HL-60 (cell line): ENCODE data around the gene CSF3.

Experiments
- DNase-seq, 2 experiments: peaks; one replicate each; pipeline ENCODE4 v3.0.0-alpha.2; 2010 to 2020; ENCODE audit warnings: low read depth in 1 of 2, low spot score in 1 of 2
- H3K27ac ChIP-seq: fragments of 250-450 bp; sonication (Bioruptor Pico); replicated peaks from 2 replicates; pipeline ENCODE4 v1.5.1; 2020; ENCODE audit warnings: mild to moderate bottlenecking, moderate library complexity
- H3K27me3 ChIP-seq: fragments of 250-450 bp; sonication (Bioruptor Pico); 2 replicates; pipeline ENCODE4 v1.5.1; 2021; ENCODE audit warnings: mild to moderate bottlenecking, moderate library complexity; ENCODE audit not compliant: insufficient read depth, poor library complexity, severe bottlenecking
- H3K4me3 ChIP-seq: replicated peaks from 2 replicates; pipeline ENCODE4 v1.5.1; 2011; ENCODE audit warnings: mild to moderate bottlenecking, control low read depth, low read length; ENCODE audit not compliant: insufficient read depth
- GABPA ChIP-seq: IDR thresholded peaks from 2 replicates; pipeline ENCODE4 v1.6.1; 2012; ENCODE audit warnings: low read depth
- POLR2AphosphoS5 ChIP-seq: IDR thresholded peaks from 2 replicates; pipeline ENCODE4 v1.6.1; 2012; ENCODE audit warnings: low read depth
- SPI1 ChIP-seq: IDR thresholded peaks from 2 replicates; pipeline ENCODE4 v1.6.1; 2012; ENCODE audit warnings: low read depth, mild to moderate bottlenecking, borderline replicate concordance
- TF ChIP-seq, protein P1 (sequence below): IDR thresholded peaks from 2 replicates; pipeline ENCODE4 v1.6.1; 2012; ENCODE audit warnings: low read depth; ENCODE audit not compliant: insufficient replicate concordance
- TF ChIP-seq, protein P2 (sequence below): IDR thresholded peaks from one replicate; pipeline ENCODE4 v1.5.1; 2011; ENCODE audit warnings: low read length, control low read depth, inconsistent platforms; ENCODE audit not compliant: insufficient read depth

The CSF3 gene

DNA sequence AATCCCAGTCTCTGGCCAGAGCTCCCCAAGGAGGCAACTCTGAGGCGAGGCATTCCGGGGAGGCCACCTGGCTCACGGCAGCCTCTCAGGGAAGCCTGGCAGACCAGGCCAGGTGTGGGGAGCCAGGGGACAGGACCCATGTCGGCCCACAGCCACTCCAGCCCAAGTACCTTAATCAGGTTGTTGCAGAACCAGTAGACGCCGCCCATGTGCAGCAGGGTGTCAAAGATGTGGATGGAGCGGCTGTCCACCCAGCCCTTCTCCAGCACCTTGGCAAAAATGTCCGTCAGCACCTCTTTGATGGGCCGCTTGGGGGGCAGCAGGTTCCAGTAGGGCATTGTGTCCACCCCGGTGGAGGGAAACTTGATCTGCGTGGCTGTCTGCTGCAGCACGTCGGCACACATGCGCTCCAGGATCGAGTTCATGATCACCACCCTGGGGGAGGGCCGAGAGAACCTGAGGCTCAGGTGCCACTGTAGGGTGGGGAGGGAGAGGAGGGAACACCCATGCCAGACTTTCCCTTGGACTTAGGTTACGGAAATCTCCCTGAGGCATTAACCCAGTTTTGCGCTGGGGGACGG is 7.8 kb downstream of the CSF3 start:
- Histone ChIP-seq H3K4me3 (no peak overlapping the region), H3K27ac (no peak overlapping the region), H3K27me3 (no peaks in the 10 kb centered on the region)
- TF ChIP-seq, protein P1, sequence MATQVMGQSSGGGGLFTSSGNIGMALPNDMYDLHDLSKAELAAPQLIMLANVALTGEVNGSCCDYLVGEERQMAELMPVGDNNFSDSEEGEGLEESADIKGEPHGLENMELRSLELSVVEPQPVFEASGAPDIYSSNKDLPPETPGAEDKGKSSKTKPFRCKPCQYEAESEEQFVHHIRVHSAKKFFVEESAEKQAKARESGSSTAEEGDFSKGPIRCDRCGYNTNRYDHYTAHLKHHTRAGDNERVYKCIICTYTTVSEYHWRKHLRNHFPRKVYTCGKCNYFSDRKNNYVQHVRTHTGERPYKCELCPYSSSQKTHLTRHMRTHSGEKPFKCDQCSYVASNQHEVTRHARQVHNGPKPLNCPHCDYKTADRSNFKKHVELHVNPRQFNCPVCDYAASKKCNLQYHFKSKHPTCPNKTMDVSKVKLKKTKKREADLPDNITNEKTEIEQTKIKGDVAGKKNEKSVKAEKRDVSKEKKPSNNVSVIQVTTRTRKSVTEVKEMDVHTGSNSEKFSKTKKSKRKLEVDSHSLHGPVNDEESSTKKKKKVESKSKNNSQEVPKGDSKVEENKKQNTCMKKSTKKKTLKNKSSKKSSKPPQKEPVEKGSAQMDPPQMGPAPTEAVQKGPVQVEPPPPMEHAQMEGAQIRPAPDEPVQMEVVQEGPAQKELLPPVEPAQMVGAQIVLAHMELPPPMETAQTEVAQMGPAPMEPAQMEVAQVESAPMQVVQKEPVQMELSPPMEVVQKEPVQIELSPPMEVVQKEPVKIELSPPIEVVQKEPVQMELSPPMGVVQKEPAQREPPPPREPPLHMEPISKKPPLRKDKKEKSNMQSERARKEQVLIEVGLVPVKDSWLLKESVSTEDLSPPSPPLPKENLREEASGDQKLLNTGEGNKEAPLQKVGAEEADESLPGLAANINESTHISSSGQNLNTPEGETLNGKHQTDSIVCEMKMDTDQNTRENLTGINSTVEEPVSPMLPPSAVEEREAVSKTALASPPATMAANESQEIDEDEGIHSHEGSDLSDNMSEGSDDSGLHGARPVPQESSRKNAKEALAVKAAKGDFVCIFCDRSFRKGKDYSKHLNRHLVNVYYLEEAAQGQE, result no peak
- TF ChIP-seq, protein P2, sequence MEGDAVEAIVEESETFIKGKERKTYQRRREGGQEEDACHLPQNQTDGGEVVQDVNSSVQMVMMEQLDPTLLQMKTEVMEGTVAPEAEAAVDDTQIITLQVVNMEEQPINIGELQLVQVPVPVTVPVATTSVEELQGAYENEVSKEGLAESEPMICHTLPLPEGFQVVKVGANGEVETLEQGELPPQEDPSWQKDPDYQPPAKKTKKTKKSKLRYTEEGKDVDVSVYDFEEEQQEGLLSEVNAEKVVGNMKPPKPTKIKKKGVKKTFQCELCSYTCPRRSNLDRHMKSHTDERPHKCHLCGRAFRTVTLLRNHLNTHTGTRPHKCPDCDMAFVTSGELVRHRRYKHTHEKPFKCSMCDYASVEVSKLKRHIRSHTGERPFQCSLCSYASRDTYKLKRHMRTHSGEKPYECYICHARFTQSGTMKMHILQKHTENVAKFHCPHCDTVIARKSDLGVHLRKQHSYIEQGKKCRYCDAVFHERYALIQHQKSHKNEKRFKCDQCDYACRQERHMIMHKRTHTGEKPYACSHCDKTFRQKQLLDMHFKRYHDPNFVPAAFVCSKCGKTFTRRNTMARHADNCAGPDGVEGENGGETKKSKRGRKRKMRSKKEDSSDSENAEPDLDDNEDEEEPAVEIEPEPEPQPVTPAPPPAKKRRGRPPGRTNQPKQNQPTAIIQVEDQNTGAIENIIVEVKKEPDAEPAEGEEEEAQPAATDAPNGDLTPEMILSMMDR, result no peak
- TF ChIP-seq GABPA (no peak), POLR2AphosphoS5 (no peak), SPI1 (no peak)
- no peak for DNase-seq

DNA sequence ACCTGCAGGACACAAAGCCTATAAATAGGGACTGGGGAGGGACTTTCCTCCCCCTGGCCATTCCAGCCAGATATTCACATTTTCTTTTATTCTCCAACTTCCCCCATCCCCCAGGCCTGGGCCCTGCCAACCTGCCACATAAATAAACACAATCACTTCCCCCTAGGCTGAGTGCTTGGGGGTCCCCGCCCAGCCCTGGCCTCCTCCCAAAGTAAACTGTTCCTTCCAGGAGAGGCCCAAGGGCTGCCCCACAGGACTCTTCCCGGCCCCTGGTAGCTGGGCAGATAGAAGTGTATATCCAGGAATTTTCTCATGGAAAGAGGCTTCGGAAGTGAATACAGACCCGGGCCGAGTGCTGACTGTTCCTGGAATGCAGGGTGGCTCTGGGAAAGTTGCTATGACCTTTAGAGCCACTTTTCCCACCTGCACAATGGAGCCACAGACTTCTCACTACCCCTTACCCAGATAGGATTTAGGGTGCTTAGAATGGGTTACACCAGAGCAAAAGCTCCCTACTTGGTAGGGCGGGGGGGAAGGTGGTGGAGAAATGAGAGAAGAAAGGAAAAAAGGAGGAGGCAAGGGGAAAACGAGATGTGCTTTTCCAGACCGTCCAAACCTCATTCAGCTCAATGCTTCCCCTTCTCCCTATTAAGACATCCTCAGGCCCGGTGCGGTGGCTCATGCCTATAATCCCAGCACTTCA is 8.5 kb downstream of the CSF3 start:
- Histone ChIP-seq H3K4me3 (no peak overlapping the region), H3K27ac (no peak overlapping the region), H3K27me3 (no peaks in the 10 kb centered on the region)
- TF ChIP-seq POLR2AphosphoS5, result no peak
- no peak for TF ChIP-seq SPI1
- no peak for DNase-seq

DNA sequence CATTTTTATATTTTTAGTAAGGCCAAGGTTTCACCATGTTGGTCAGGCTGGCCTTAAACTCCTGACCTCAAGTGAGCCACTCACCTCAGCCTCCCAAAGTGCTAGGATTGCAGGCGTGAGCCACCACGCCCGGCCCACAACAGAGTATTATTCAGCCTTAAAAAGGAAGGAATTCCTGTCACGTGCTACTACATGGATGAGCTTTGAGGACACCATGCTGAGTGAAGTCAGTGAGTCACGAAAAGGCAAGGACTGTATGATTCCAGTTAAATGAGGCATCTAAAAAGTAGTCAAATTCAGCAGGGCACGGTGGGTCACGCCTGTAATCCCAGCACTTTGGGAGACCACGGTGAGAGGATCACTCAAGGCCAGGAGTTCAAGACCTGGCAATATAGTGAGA is 9.7 kb downstream of the CSF3 start:
- TF ChIP-seq, protein P2, result no peak
- TF ChIP-seq SPI1 (no peak), GABPA (no peak), POLR2AphosphoS5 (no peak)
- TF ChIP-seq, protein P1, result no peak
- H3K27ac ChIP-seq, result no peak overlapping the region
- no peak overlapping the region for H3K4me3 ChIP-seq
- no peak for DNase-seq
- no peaks in the 10 kb centered on the region for H3K27me3 ChIP-seq

DNA sequence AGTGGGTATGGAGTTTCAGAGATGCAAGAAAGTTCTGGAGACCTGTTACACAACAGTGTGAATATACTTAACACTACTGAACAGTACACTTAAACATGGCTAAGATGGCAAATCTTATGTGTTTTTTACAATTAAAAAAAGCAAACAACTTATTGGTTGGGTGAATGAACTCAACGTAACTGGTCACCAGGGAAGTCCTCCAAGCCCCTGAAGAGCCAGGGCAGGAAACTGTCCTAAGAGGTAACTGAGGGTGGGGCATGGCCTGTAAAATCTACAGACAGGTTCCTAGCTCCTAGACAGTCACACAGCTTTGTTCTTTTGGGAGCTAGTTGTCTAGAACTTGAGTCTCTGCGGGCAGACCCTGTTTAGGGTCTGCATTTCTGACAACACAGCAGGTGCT is 10.3 kb downstream of the CSF3 start:
- no peak for TF ChIP-seq POLR2AphosphoS5
- TF ChIP-seq SPI1, result no peak
- TF ChIP-seq, protein P2, result no peak
- TF ChIP-seq, protein P1, result no peak
- Histone ChIP-seq H3K27me3 (no peaks in the 10 kb centered on the region), H3K27ac (no peak overlapping the region), H3K4me3 (no peak overlapping the region)
- no peak for DNase-seq
